OCI-M1 (cell line): Measurements from ENCODE around the gene ZDHHC3.
"Not testable (repeated sequence)": the region's sequence is repeated elsewhere in the genome, so short reads cannot be mapped to it uniquely, and the experiment has no call there.

Source experiments
- DNase-seq: peaks from one replicate; lab custom pipeline; 2025; lab: John Stamatoyannopoulos, UW

The ZDHHC3 gene

DNA sequence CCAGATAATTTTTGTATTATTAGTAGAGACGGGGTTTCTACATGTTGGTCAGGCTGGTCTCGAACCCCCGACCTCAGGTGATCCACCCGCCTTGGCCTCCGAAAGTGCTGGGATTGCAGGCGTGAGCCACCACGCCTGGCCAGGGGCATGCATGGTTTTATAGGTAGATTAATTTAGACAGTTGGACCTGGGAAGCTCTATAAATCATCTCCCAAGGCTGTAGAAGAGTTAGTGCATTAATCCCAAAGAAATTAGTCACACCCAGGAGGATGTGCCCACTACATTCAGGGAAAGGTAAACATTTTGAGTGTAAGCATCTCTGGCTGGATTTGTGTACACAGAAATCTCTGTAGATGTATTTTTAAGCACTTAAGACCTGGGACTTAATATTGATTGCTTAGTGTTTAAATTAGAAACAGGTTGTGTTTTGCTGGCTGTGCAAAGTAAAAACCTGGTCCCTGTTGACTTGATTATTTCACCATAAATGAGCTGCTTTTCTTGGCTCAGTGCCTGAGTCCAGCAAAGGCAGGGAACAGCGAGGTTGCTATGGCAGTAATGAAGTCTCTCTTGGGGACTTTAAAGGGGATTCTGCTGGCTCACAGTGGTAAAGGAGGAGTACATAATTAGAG is 19.3 kb upstream of the ZDHHC3 start:
- DNase-seq = no peak

DNA sequence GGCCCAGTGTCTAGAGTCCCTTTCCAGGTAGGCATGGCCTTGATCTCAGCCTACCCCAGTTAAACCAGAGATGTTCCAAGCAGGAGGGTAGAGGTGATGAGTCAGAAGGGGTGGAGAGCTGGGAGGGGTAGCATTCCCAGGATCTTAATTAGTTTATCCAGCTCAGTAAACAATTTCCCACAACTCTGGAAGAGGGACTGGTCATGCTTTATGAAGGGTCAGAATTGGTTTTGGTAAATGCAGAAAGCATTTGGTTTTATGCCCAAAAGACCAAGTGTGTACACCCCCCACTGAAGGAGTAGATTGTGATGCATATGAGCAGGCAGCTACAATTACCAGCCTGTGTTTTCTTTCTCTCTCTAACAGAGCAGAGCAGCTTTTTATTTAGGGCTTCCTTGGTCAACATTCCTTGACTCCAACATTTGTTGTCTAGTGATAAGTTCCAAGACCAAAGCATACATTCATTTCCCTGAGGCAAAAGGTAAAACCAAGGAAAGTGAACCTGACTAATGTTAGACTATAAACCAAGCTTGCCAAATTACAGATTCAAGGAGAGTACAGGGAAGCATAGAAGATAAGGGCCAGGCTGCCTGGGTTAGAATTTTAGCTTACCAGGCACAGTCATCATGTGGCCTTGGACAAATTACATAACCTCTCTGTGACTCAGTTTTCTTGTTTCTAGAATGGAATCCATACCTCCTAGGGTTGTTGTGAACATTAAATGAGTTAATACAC is 17.7 kb upstream of the ZDHHC3 start:
- DNase-seq = no peak

DNA sequence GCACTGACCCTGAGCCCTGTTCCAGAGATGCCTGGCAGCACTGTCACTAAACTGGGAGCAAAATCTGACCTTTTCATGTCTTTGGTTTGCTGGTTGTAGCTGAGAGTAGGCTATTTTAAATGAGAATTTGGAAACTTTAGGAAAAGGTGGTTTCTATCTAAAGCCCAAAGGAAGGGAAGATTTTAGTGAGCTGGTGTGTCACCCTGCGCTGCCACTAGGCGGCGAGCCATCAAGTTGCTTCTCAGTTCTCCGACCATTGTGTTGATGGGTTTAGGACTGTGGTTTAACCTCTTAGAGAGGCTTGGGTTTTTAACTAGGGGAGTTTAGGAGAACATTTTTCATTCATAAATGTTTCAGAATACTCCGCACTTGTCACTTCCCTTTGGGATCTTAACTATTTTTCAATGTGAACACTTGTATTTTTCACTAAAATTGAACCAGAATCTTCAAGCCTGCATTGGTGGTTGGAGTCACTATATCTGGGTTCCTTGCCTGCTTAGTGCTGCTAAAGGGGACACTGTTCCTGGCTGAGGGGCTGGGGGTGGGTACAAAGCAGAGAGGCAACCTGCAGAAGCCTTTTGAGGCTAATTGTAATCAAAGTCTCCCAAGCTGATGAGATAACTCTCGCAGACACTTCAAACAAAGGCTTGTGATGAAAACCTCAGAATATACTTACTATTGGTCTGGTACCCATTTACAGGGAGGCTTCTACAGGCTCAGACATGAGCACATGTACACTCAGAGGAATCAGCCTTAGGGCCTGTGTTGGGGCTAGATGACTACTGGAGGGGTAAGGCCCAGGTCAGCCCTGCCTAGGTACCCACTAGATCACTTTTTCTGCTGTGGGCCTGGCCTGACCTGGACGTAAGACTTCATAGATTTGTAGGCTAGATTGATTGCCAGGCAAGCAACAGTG is 16.8 kb upstream of the ZDHHC3 start:
- DNase-seq = peak; percentile 41

DNA sequence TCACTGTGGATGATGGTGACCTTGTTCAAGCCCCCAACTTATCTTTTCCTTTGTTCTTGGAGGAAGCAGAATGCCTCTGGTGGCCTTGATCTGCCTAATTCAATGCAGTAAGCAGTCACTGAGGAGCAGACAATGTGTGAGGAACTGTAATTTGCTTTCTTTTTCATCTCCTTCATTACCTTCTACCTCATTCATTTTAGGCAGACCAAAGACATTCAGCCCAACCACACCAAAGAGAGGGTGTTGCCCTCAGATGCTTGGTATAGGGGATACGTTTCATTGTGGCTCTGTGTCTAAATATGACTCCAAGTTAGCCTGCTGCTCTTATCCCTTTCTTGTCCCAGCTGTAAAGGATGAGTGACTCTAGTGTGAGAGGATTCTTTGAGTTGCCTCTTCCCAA is 15.4 kb upstream of the ZDHHC3 start:
- no peak for DNase-seq

DNA sequence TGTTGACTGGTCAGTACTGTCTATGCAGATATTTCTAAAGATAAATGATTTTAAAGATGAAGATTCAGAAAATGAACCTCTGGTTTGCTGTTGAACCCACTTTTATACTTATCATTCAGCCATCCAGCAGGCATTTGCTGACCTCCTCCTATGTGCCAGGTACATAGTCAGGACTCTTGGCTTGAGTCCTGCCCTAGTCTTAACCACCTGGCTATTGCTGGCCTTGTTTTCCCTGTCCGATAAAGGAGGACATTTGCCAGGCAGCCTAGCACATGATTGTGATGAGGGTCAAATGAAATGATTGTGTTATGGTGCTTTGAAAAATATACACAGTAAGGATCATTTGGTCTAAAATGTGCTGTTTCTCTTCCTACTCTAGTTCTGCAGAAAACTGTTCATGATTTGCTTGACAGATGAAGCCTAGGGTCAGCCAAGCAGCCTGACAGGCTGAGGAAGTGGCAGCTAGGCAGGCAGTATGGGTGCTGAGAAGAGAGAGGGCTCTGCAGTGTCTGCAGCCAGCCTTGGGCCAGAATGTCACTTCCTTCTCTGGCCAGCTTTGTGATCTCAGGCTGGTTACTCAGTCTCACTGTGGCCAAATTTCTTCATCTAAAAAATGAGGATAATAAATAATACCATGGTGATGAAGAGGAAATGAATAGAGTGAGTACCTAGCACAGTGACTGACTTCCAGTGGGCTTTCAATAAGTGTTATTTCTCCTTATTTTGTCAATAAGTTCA is 13.8 kb upstream of the ZDHHC3 start:
- no peak for DNase-seq

DNA sequence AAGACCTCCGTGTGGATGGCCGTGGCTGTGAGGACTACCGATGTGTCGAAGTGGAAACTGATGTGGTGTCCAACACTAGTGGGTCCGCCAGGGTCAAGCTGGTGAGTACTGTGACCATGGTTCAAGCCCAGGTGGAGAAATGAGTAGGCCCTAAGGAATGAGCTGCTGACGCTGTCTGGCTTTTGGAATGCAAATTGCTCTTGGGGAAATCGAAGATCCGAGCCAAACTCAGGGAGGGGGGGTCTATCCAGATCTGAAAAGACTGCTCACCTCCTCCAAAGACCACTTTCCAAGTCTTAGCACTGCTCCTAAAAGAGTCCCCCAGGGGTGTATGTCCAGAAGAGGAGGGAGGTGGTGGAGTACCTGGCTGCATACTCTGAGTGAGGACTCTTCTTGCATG is 13.2 kb upstream of the ZDHHC3 start:
- no peak for DNase-seq

DNA sequence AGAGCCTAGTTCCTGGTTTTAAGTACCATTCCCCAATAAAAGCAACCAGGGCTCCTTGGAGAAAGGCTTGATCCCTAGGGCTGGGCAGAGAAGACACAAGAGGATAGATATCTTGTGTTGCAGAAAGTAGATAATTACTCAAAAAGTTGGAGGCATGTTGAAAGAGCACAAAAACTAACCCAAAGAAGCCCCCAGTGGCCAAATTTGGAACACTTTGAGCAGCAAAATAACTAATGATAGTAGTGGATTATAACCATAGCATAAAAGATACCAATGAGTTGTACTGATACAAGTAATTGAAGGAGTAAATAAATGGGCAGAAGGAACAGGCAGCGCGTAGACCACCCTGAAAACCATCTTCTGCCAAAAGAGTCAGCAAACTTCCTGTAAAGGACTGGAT is 12.1 kb upstream of the ZDHHC3 start:
- peak; percentile 65 for DNase-seq

DNA sequence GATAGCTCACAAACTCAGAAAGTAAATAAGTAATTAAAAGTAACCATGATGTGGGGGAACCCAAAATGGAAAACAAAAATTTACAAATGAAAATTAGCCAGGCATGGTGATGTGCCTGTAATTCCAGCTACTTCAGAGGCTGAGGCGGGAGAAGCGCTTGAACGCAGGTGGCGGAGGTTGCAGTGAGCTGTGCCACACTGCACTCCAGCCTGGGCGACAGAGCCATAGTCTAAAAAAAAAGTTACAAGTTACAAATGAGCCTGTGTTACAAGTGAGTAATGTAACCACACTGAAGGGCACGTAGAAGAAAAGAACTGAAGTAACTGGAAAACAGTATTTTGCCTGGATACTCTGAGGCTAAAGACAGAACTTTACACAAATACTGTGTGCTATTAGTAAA is 11.4 kb upstream of the ZDHHC3 start:
- no peak for DNase-seq

DNA sequence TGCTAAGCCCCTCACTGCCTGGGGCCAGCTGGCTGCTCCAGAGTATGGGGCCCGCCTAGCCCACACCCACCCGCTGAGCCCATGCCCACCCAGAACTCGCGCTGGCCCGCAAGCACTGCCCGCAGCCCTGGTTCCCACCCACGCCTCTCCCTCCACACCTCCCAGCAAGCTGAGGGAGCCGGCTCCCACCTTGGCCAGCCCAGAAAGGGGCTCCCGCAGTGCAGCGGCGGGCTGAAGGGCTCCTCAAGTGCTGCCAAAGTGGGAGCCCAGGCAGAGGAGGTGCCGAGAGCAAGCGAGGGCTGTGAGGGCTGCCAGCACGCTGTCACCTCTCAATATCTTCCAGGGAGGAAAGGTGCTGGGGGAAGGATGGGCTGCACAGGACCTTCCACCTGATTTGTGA is 10.4 kb upstream of the ZDHHC3 start:
- DNase-seq = not testable (repeated sequence)

DNA sequence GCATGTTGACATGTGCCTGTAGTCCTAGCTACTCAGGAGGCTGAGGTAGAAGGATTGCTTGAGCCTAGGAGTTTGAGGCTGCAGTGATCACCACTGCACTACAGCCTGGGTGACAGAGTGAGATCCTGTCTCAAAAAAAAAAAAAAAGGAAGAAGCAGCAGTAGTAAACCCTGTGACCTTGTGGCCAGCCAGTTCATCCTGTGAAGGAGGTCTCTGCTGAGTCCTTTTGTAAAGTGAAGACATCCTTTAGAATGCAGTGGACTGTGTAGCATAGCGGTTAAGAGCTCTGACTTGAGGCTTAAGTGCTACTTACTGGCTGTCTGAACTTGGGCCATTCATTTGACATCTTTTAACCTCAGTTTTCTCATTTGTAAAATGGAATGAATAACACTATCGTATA is 8.4 kb upstream of the ZDHHC3 start:
- DNase-seq = no peak

DNA sequence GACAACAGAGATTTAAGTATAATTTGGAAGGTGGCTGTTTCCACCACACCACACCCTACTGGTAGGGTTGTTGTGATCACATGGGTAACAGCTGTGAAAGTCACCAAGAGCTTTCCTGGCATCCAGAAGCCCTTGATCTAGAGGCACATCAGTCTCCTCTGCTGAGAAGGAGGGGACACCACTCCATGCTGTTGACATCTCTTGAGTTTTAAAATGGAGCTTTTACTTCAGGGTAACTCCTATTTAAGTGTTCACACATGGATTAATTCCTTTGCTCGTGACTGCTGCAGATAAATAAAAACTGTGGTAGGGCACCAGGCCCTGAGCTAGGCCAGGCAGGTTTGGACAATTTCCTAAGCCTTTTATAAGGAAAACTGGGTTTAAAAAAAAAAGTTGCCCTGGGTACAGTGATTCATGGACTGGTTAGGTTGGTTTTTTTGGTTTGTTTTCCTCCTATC is 7.5 kb upstream of the ZDHHC3 start:
- DNase-seq = no peak

DNA sequence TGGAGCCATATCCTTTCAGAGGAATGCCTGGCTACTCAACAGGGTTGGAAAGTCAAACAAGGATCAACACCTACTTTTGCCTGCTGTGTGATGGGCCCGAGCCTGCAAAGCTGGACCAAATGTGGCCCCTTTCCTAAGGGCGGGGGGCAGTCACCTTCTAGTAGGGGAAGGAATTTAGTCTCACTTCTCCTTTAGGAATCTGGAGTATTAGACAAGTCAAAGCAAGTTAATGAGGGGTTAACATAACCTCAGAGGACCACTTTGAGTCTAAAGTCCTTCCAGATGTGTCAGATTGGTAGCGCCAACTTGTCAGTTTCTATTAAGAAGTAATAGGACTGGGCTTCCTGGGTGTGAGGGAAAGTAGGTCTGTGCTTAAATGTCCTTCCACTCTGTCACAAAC is 6.8 kb upstream of the ZDHHC3 start:
- no peak for DNase-seq

DNA sequence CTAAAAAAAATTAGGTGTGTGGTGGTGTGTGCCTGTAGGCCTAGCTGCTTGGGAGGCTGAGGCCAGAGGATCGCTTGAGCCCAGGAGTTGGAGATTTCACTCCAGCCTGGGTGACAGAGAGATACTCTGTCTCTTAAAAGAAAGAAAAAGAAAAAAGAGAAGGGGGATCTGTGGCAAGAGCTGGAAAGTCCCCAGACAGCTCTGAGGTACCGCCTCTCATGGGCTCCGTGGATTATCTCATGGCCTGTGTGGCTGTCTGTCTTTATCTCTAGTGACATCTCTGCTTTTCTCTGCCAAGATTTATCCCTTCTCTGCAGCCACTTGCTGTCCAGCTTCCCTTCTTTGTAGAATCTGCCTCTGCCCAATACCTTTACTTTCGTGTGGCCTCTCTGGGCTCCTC is 5.8 kb upstream of the ZDHHC3 start:
- DNase-seq = peak; percentile 17

DNA sequence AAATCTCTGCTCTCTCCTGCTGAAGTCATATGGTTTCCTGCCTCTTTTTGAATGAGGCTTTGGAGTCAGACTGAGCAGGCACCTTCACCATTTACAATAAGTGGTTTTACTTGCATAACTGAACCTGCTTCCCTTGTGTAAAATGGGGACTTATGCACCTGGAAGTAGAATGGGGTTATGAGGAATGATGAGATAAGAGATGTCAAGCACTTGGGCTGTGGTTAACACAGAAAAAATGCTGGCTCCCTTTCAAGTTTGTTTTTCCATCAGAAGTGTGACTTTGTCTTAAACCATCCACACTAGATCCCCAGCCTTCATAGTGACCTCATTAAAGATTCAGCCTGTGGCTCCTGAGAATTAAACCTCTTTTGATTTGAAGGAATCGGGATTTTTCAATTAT is 5.2 kb upstream of the ZDHHC3 start:
- DNase-seq = peak; percentile 30

DNA sequence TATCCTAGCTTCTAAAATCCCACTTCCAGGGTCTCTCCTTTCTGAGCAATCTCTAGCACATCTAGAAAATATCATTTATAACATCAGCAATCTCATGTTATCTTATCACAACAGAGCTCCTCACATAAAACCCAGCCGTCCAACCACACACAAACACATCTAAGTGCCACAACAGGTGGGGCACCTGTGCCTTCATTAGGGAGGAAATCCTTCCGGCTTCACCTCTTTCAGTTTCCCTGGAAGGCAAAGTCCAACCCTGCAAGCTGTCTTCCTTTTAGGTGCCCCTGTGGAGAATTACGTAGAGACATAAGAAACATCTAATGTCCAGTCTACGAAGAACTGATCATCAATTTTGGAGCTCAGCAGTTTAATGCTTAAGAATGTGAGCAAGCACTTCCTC is 1.6 kb downstream of the ZDHHC3 start:
- DNase-seq = no peak

DNA sequence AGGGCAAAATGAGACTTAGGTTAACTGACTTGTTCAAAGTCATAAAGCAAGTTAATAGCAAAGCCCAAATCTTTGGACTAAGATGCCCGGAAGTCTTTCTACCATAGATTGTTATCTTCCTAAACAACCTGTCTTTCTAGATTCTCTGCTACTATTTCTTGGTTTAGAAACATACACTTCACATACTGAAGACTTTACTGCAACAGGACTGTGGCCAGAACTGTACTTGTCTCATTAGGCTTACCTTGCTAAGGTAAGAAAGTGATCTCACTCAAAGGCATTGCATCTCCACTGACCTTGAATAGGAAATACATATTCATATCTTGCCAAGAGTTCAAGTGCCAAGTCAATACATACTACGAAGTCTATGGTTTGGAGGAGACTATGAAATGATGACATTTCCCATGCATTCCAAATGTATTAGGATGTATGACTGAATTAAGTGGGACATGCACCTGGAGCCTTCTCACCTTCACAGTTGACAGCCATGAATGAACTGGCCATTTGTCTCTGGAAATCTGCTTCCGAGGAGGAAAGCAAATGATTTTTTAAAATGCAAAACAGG is 5.0 kb downstream of the ZDHHC3 start:
- no peak for DNase-seq

DNA sequence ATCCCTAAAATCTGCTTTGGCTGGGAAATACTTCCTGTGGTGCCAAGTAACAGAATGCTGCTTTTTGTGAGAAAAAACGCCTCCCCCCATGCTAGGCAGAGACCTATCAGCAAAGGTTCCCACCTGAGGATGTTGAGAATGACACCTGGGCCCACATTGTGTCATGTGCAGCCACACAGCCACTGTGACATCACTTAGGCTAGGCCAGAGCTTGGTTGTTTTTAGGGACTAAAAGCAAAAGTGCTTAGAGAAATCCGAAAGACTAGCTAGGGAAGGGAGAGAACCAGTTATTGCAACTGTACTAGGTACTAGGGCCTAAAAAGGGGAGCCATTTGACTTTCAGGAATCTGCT is 6.2 kb downstream of the ZDHHC3 start:
- DNase-seq = no peak

DNA sequence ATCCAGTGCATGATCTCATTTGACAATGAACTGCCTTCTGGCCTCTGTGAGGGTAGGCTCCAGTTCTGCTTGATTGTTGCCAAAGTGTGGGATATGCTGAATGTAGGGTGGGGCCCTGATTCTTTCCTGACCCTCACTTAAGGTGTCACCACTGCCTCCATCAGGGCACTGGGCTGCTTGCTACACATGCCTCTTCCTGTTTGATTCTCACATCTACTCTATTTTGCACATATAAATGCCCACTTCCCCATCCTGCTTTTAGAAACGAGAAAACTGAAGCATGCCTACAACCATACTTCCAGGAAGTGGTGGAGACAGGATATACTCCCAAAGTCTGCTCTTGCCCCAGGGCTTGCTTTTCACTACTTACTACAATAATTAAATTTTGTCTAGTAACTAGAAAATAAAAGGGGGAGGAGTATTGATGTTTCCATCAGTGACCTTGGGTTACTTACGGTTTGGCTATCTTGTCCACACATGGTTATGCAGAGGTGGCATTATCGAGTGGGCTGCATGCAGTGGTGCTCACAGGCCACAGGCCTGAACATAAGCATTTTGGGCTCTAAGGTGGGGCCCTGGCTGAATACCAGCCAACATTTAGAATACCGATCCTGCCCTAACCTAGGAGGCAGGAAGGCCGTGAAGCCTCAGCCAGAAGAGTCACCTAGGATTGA is 6.7 kb downstream of the ZDHHC3 start:
- peak; percentile 39 for DNase-seq

DNA sequence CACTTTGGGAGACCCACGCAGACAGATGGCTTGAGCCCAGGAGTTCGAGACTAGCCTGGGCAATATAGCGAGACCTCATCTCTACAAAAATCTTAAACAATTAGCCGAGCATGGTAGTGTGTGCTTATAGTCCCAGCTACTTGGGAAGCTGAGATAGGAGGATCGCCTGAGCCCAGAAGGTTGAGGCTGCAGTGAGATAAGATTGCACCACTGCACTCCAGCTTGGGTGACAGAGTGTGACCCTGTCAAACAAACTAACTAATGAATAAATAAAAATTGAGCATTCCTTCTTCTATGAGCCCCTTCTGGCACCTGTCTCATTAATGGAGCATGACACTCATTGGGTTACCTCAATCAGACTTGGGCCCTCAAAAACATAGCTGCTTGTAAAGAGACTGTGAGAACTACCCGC is 7.5 kb downstream of the ZDHHC3 start:
- peak; percentile 58 for DNase-seq

DNA sequence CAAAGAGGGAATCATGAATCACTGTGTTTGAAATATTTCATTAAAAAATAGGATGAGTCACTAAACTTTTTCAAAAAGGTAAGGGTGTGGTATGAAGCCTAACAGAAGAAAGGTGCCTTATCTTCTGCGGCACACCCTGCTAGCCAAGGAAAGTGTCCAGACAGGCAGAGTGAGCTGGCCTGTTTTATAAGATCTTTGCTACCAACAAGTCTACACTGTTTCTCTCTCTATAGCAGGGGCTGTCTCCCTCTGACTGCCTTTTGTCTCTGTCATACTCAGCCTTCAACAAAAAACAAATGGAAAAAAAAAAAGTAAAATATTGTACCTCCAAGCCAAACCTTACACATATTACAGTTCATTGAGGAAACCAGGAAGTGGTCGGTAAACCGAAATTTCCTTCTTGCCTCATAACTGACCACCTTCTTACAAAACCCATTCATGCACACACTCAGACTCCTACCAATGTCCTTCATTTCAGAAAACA is 9.1 kb downstream of the ZDHHC3 start:
- DNase-seq = peak; percentile 74

DNA sequence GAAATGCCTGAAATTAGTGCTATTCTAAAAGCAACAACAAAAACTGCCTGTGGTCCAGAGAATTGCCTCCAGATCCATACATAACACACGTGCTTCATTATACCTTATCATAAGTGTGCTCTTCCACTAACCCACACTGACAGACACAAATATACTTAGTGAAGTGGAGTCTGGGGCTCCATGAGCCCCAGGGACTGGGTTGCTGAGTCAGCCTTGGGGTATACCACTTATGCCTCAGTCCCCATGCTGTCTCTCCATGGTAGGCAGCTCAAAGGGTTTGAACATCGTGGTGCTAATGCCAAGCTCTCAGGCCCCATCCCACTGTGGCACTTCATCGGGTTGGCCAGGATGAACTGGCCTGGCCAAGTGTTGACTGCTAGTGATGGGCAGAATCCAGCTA is 10.8 kb downstream of the ZDHHC3 start:
- DNase-seq = no peak
